Skeletal muscle tissue (tissue), 4 donors: ENCODE data around the gene SOCS7. TPM values are rescaled to one million over a fixed set of nuclear protein-coding genes. Genes with fewer than 3 reads are reported as not detected.

Experiments
- H3K27ac ChIP-seq: one replicate; pipeline ENCODE4 v1.7.0; 2013; ENCODE audit warnings: mild to moderate bottlenecking, low read depth, low read length, inconsistent platforms
- H3K27me3 ChIP-seq, 3 donors: one replicate each; pipeline ENCODE4 v1.7.0; 2013; ENCODE audit warnings: low read length in 3 of 3; ENCODE audit not compliant: control insufficient read depth in 3 of 3, insufficient read depth in 3 of 3
- H3K36me3 ChIP-seq, 3 donors: one replicate each; pipeline ENCODE4 v1.7.0; 2013; ENCODE audit warnings: low read length in 3 of 3; ENCODE audit not compliant: control insufficient read depth in 3 of 3, insufficient read depth in 3 of 3
- H3K4me1 ChIP-seq, 3 donors: one replicate each; pipeline ENCODE4 v1.7.0; 2013; ENCODE audit warnings: low read length in 3 of 3, mild to moderate bottlenecking in 3 of 3; ENCODE audit not compliant: control insufficient read depth in 3 of 3, insufficient read depth in 3 of 3
- H3K4me3 ChIP-seq, 3 donors: one replicate each; pipeline ENCODE4 v1.7.0; 2013; ENCODE audit warnings: low read length in 3 of 3
- H3K9ac ChIP-seq, 3 donors: one replicate each; pipeline ENCODE4 v1.7.0; 2013; ENCODE audit warnings: low read length in 3 of 3, mild to moderate bottlenecking in 3 of 3, moderate library complexity in 2 of 3, low read depth in 1 of 3
- H3K9me3 ChIP-seq, 3 donors: one replicate each; pipeline ENCODE4 v1.7.0; 2013; ENCODE audit warnings: low read length in 3 of 3; ENCODE audit not compliant: control insufficient read depth in 3 of 3
- total RNA-seq: library from RNA; depleted of rRNA; stranded (reverse); fragments of >200 nt; gene quantifications from one replicate; pipeline ENCODE4 v1.2.3, GENCODE V29; 2014
- donor health status: Osteomylitis.

SOCS7 gene
- total RNA-seq, 1 donor from 2014 or later: 13.0 TPM

DNA sequence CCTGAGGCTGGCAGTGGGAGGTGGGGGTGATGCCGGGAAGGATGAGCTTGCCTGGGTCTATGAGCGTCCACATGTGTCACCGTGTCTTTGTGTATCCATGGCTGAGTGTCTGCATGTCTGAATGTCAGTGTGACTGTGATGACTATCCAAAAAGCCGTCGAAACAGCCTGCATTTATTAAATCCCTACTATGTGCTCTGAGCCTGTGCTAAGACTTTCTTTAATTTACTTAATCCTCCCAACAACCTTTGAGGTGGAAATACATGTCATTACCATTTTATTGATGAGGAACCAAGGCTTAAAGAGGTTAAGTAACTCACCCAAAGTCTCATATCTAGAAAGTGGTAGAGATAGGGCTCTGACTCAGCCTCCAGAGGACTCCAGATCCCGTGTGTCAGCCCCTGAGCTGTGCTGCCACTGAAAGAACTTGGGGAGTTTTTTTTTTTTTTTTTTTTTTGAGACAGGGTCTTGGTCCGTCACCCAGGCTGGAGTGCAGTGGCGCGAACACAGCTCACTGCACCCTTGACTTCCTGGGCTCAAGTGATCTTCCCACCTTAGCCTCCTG, 96.6 kb downstream of the SOCS7 start:
- Histone ChIP-seq H3K27me3 (peaks cover 0 to 6% (median 0%) of the 10 kb centered on the region in 3 donors), H3K9me3 (no peaks in the 10 kb centered on the region), H3K4me3 (no peak overlapping the region), H3K4me1 (peaks cover 29 to 54% (median 52%) of the 10 kb centered on the region in 3 donors), H3K9ac (no peak overlapping the region), H3K36me3 (no peaks in the 10 kb centered on the region), H3K27ac (peak overlapping the region; percentile 26)

DNA sequence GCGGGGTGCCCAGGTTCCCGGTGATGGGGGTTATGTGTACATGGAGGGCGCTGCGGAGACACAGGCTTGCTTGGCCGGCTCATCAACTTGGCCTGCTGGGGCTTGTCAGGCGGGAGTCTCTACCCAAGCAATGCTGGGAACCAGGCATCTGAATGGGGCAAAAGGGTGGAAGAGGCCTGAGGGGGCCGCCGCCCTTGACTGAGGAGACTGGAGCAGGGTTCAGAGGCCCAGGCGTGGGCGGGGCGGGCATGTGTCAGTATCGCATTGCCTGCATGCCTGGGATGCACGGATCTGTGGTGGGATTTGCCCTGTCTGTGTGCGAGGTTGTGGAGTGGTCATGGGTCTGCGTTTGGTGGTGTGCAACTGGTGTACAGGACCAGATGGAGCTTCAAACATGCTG, 97.7 kb downstream of the SOCS7 start:
- H3K9ac ChIP-seq: no peak overlapping the region
- no peaks in the 10 kb centered on the region for H3K36me3 ChIP-seq
- H3K27ac ChIP-seq: peak overlapping the region; percentile 51
- H3K9me3 ChIP-seq: no peaks in the 10 kb centered on the region
- H3K4me3 ChIP-seq: no peak overlapping the region
- H3K4me1 ChIP-seq: peaks cover 26 to 49% (median 47%) of the 10 kb centered on the region in 3 donors
- peaks cover 0 to 6% (median 0%) of the 10 kb centered on the region in 3 donors for H3K27me3 ChIP-seq

DNA sequence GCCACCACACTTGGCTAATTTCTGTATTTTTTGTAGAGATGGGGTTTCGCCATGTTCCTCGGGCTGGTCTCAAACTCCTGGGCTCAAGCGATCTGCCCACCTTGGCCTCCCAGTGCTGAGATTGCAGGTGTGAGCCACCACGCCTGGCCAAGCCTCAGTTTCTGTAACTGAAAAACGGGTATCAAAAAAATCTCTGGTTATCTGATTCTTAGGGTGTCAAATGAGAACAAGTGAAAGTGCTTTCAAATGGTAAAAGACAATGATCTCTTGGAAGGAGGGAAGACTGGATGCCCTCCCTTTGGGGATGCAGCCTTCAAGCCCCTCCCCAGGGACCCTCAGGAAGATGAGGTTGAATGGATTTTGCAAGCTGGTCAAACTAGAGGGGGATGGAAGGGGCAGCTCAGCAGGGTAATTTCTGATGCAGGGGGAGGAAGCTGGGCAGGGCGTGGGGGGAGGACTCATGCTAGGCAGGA, 98.9 kb downstream of the SOCS7 start:
- H3K4me1 ChIP-seq: peaks cover 34 to 59% (median 56%) of the 10 kb centered on the region in 3 donors
- H3K4me3 ChIP-seq: no peak overlapping the region

DNA sequence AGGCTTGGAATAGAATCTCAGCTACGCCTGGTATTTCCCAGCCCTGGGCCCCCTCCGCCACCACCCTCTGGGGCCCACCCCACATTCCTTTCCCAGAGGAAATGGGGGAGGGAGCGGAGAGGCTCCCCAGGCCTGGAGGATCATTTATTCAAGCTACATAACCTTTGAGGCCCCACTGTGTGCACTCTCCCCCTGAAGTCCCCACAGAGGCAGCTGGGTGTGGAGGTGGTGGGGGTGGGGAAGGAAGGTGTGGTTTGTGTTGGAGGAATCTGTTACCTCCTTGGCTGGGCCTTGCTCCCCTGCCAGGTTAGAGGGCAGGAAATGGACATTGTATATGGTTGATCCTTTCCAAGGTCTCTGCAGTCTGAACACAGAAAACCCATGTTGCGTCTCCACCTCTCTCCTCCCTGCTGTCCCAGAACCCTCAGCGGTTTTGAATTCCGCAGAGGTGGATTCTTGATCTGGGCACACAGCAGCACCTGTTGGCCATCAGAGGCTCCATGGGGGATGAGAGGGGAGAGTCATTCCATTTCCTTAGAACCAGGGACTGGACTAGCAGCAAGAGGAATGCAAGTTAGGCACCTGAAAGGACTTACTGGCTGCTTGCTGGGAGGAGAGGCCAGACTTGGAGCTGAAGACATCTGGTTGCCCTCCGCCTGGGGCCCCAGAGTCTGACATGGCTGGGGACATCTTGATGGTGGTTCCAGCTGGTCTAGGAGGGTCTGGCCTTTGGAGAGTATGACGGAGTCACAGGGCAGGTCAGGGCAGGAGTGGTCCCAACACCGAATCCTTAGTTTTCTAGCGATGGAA, 99.6 kb downstream of the SOCS7 start:
- H3K27me3 ChIP-seq: peaks cover 0 to 6% (median 0%) of the 10 kb centered on the region in 3 donors
- H3K36me3 ChIP-seq: no peaks in the 10 kb centered on the region
- no peaks in the 10 kb centered on the region for H3K9me3 ChIP-seq
- H3K9ac ChIP-seq: peak overlapping the region in 2 of 3 donors; percentile 23 to 45
- H3K4me1 ChIP-seq: peaks cover 39 to 65% (median 63%) of the 10 kb centered on the region in 3 donors
- H3K27ac ChIP-seq: peak overlapping the region; percentile 69
- peak overlapping the region in 2 of 3 donors; percentile 29 to 48 for H3K4me3 ChIP-seq

More for the DNA sequence above, 98.9 kb downstream of the SOCS7 start:
- Histone ChIP-seq H3K9ac (no peak overlapping the region), H3K36me3 (no peaks in the 10 kb centered on the region), H3K27ac (peak overlapping the region; percentile 60), H3K9me3 (no peaks in the 10 kb centered on the region), H3K27me3 (peaks cover 0 to 6% (median 0%) of the 10 kb centered on the region in 3 donors)

DNA sequence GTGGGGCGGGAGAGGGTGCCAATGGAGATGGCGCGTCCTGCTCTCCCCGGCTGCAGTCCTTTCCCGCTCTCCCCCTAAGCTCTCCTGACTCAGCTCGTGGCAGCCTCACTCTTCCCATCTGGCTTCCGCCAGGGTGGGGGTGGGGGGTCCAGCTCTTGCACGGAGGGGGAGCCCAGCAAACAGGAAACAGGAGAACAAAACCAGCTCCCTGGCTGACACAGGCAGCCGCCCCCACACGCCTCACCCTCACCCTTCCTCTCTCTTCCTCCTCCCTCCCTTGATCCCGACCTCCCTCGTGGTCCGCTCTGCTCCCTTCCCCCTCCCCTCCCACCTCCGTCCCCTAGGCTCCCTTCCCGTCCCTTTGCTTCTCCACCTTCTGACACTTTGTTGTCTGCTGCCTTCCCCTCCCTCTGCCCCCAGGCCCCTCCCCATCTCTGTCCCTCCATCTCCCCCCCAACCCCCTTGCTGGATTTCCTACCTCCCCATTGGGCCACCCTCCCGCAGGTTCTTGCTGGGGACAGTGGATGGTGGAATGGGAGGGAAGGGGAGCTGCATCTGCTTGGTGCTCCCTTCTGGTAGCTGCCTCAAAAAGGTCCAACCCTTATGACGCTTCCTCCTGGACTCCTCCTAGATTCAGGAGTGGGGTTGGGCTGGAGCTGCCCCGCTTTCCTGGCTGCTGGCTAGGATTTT, 100.3 kb downstream of the SOCS7 start:
- H3K9me3 ChIP-seq: no peaks in the 10 kb centered on the region
- peak overlapping the region; percentile 69 for H3K27ac ChIP-seq
- H3K27me3 ChIP-seq: peaks cover 0 to 6% (median 0%) of the 10 kb centered on the region in 3 donors
- peak overlapping the region in 2 of 3 donors; percentile 29 to 48 for H3K4me3 ChIP-seq
- no peaks in the 10 kb centered on the region for H3K36me3 ChIP-seq
- H3K9ac ChIP-seq: peak overlapping the region in 1 of 3 donors; percentile 45
- peaks cover 39 to 71% (median 67%) of the 10 kb centered on the region in 3 donors for H3K4me1 ChIP-seq

DNA sequence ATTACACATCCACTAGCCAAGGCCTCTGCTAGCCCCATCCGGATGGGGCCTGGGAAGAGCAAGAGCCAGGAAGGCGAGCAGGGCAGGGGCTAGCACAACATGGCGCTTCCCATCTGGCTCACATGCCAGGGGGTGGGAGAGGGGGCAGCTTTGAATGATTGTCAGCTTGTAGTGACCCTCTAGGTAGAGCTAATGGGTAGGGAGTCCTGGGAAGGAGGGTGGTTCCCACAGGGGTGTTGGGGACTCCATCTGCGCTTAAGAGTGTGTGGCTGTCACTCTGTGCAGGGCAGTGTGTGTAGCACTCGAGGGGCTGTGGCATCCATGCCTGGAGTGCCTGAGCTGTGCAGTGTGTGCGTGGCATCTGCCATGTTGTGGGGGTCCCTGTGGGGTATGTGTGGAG, 101.1 kb downstream of the SOCS7 start:
- Histone ChIP-seq H3K36me3 (no peaks in the 10 kb centered on the region), H3K9ac (peak overlapping the region in 1 of 3 donors; percentile 21), H3K27me3 (peaks cover 0 to 6% (median 0%) of the 10 kb centered on the region in 3 donors), H3K27ac (peak overlapping the region; percentile 69), H3K9me3 (no peaks in the 10 kb centered on the region), H3K4me1 (peaks cover 38 to 75% (median 67%) of the 10 kb centered on the region in 3 donors), H3K4me3 (peak overlapping the region in 1 of 3 donors; percentile 29)

DNA sequence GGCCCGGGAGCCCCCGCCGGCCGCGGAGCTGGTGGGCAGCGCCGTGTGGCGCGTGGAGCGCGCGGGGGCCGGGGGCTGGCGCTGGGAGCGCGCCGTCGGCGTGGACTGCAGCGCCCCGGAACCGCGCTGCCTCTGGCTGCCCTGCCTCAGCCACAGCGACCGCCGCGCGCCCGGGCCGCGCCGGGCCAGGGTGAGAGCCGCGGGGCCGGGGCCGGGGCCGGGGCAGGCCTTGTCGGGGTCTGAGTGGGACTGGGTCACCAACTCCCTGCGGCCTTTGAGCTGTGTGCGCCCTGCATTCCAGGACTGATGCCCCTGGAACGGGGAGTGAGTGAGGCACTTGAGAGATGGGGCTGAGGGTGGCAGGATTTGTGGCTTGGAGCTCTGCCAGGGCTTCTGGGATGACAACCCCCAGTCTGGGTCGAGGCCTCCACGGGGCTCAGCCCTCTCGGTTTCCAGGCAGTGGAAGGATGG, 102.3 kb downstream of the SOCS7 start:
- peak overlapping the region; percentile 75 for H3K27ac ChIP-seq
- peak overlapping the region; percentile 43 to 63 (median 62) for H3K4me3 ChIP-seq
- H3K27me3 ChIP-seq: peaks cover 0 to 6% (median 0%) of the 10 kb centered on the region in 3 donors
- H3K9me3 ChIP-seq: no peaks in the 10 kb centered on the region
- peak overlapping the region; percentile 62 to 69 (median 63) for H3K9ac ChIP-seq
- peaks cover 0 to 7% (median 4%) of the 10 kb centered on the region in 3 donors for H3K36me3 ChIP-seq
- H3K4me1 ChIP-seq: peaks cover 34 to 70% (median 70%) of the 10 kb centered on the region in 3 donors

DNA sequence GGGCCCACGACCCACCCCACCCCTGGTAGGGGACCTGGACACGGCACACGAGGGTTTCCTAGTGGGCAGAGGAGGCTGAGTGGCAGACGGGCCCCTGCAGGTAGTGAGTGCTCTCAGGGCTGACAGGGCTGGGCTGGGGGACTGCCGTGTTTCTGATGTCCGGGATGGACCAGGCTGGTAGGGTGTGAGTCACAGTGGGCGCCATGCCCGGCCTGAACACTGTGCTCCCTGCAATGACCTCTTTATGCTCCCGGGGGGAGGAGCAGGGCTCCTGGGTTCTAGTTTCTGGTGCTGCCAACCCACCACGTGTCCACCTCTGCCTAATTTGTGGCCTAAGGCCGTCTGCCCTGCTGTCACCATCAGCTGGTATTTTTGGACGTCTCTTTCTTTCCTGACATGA, 102.9 kb downstream of the SOCS7 start:
- H3K9me3 ChIP-seq: no peaks in the 10 kb centered on the region
- H3K36me3 ChIP-seq: peaks cover 1 to 12% (median 4%) of the 10 kb centered on the region in 3 donors
- peak overlapping the region; percentile 62 to 69 (median 63) for H3K9ac ChIP-seq
- peak overlapping the region; percentile 75 for H3K27ac ChIP-seq
- H3K27me3 ChIP-seq: peaks cover 0 to 6% (median 0%) of the 10 kb centered on the region in 3 donors
- peak overlapping the region; percentile 43 to 63 (median 62) for H3K4me3 ChIP-seq
- H3K4me1 ChIP-seq: peaks cover 40 to 71% (median 70%) of the 10 kb centered on the region in 3 donors
